HEK293 (cell line): ENCODE data around the gene EPHA6.

Source experiments
- CTCF ChIA-PET: fragments of 350-600 bp; formaldehyde crosslinking; extraction: SDS; loops from one replicate; lab custom pipeline; 2021; ENCODE audit warnings: antibody characterized with exemption; lab: Yijun Ruan, JAX
- POLR2A ChIA-PET: fragments of 300-600 bp; formaldehyde crosslinking; extraction: SDS; loops from one replicate; lab custom pipeline; 2020; ENCODE audit warnings: antibody characterized with exemption, inconsistent platforms; lab: Yijun Ruan, JAX
- H3K27ac ChIP-seq: fragments of 200-500 bp; sonication (Bioruptor generic); 2 replicates; pipeline ENCODE4 v1.5.1; 2014; ENCODE audit warnings: low read depth, low read length, control low read depth, inconsistent platforms; ENCODE audit errors: extremely low read depth
- H3K36me3 ChIP-seq, 2 experiments: fragments of 200-500 bp in 1 of 2; sonication (Bioruptor generic) in 1 of 2; 1 replicate in 1 of 2; 2 replicates in 1 of 2; pipeline ENCODE4 v1.5.1; 2014 to 2017; ENCODE audit warnings: inconsistent platforms in 2 of 2, low read length in 2 of 2; ENCODE audit not compliant: control insufficient read depth in 2 of 2, insufficient read depth in 1 of 2
- H3K4me1 ChIP-seq: fragments of 200-500 bp; sonication (Bioruptor generic); 2 replicates; pipeline ENCODE4 v1.5.1; 2014; ENCODE audit warnings: mild to moderate bottlenecking, low read length, inconsistent platforms; ENCODE audit not compliant: control insufficient read depth, insufficient read depth
- H3K4me3 ChIP-seq: 2 replicates; pipeline ENCODE4 v1.5.1; 2011; ENCODE audit warnings: low read depth, mild to moderate bottlenecking, control low read depth, low read length, moderate library complexity
- H3K9me3 ChIP-seq: fragments of 200-500 bp; sonication (Bioruptor generic); 2 replicates; pipeline ENCODE4 v1.5.1; 2014; ENCODE audit warnings: low read depth, low read length, inconsistent platforms; ENCODE audit not compliant: control insufficient read depth, insufficient read depth
- AEBP2 ChIP-seq: fragments of 450-650 bp; formaldehyde crosslinking; IDR thresholded peaks from 2 replicates; pipeline ENCODE4 v1.5.1; 2016; ENCODE audit warnings: missing biosample characterization, missing genetic modification characterization, borderline replicate concordance
- GLI2 ChIP-seq: fragments of 450-650 bp; formaldehyde crosslinking; IDR thresholded peaks from 2 replicates; pipeline ENCODE4; 2017; ENCODE audit warnings: missing biosample characterization, missing genetic modification characterization, low read depth, borderline replicate concordance
- KLF16 ChIP-seq: fragments of 450-650 bp; formaldehyde crosslinking; IDR thresholded peaks from 2 replicates; pipeline ENCODE4 v1.5.1; 2017; ENCODE audit warnings: missing biosample characterization, missing genetic modification characterization
- RBAK ChIP-seq: fragments of 450-650 bp; formaldehyde crosslinking; IDR thresholded peaks from 2 replicates; pipeline ENCODE4 v1.5.1; 2016; ENCODE audit warnings: missing biosample characterization, missing genetic modification characterization
- SALL2 ChIP-seq: fragments of 450-650 bp; formaldehyde crosslinking; IDR thresholded peaks from 2 replicates; pipeline ENCODE4 v1.5.0; 2017; ENCODE audit warnings: missing biosample characterization, mild to moderate bottlenecking, missing genetic modification characterization, borderline replicate concordance
- SCRT1 ChIP-seq: fragments of 450-650 bp; formaldehyde crosslinking; IDR thresholded peaks from 2 replicates; pipeline ENCODE4 v1.5.1; 2016; ENCODE audit warnings: missing biosample characterization, missing genetic modification characterization, borderline replicate concordance
- ZBTB17 ChIP-seq: fragments of 450-650 bp; formaldehyde crosslinking; IDR thresholded peaks from 2 replicates; pipeline ENCODE4 v1.5.1; 2016; ENCODE audit warnings: missing biosample characterization, missing genetic modification characterization
- ZBTB8A ChIP-seq: fragments of 450-650 bp; formaldehyde crosslinking; IDR thresholded peaks from 2 replicates; pipeline ENCODE4 v1.5.1; 2016; ENCODE audit warnings: missing biosample characterization, missing genetic modification characterization
- ZEB2 ChIP-seq: fragments of 450-650 bp; formaldehyde crosslinking; IDR thresholded peaks from 2 replicates; pipeline ENCODE4 v1.5.1; 2016; ENCODE audit warnings: missing biosample characterization, missing genetic modification characterization
- ZNF138 ChIP-seq: fragments of 450-650 bp; formaldehyde crosslinking; IDR thresholded peaks from 2 replicates; pipeline ENCODE4 v1.5.1; 2016; ENCODE audit warnings: missing biosample characterization, missing genetic modification characterization, borderline replicate concordance
- ZNF280D ChIP-seq: fragments of 450-650 bp; formaldehyde crosslinking; IDR thresholded peaks from 2 replicates; pipeline ENCODE4 v1.5.1; 2016; ENCODE audit warnings: missing biosample characterization, missing genetic modification characterization
- ZNF341 ChIP-seq: fragments of 450-650 bp; formaldehyde crosslinking; IDR thresholded peaks from 2 replicates; pipeline ENCODE4; 2016; ENCODE audit warnings: low read depth, missing biosample characterization, missing genetic modification characterization
- ZNF404 ChIP-seq: fragments of 450-650 bp; formaldehyde crosslinking; IDR thresholded peaks from 2 replicates; pipeline ENCODE4 v1.5.1; 2017; ENCODE audit warnings: missing biosample characterization, missing genetic modification characterization
- ZNF426 ChIP-seq: fragments of 450-650 bp; formaldehyde crosslinking; IDR thresholded peaks from 2 replicates; pipeline ENCODE4 v1.5.1; 2017; ENCODE audit warnings: missing biosample characterization, missing genetic modification characterization, mild to moderate bottlenecking, inconsistent platforms, moderate library complexity
- ZNF580 ChIP-seq: fragments of 450-650 bp; formaldehyde crosslinking; IDR thresholded peaks from 2 replicates; pipeline ENCODE4 v1.5.1; 2016; ENCODE audit warnings: missing biosample characterization, missing genetic modification characterization
- ZNF692 ChIP-seq: fragments of 450-650 bp; formaldehyde crosslinking; IDR thresholded peaks from 2 replicates; pipeline ENCODE4 v1.5.1; 2016; ENCODE audit warnings: missing biosample characterization, missing genetic modification characterization
- ZNF843 ChIP-seq: fragments of 450-650 bp; formaldehyde crosslinking; IDR thresholded peaks from 2 replicates; pipeline ENCODE4 v1.5.1; 2016; ENCODE audit warnings: missing biosample characterization, missing genetic modification characterization
- ZSCAN4 ChIP-seq: fragments of 450-650 bp; formaldehyde crosslinking; IDR thresholded peaks from 2 replicates; pipeline ENCODE4 v1.5.1; 2017; ENCODE audit warnings: missing biosample characterization, missing genetic modification characterization
- TF ChIP-seq, protein P1 (sequence below): fragments of 450-650 bp; formaldehyde crosslinking; IDR thresholded peaks from 2 replicates; pipeline ENCODE4 v1.5.1; 2017; ENCODE audit warnings: missing biosample characterization, mild to moderate bottlenecking, missing genetic modification characterization, moderate library complexity
- TF ChIP-seq, protein P2 (sequence below): fragments of 450-650 bp; formaldehyde crosslinking; IDR thresholded peaks from 2 replicates; pipeline ENCODE4 v1.5.0; 2017; ENCODE audit warnings: missing biosample characterization, missing genetic modification characterization, borderline replicate concordance
- TF ChIP-seq, protein P3 (sequence below): fragments of 450-650 bp; formaldehyde crosslinking; IDR thresholded peaks from 2 replicates; pipeline ENCODE4 v1.5.1; 2016; ENCODE audit warnings: missing biosample characterization, missing genetic modification characterization, low read depth

EPHA6 gene

GRCh38 chr3:97764407-97765238 is 950.2 kb downstream of the EPHA6 start, which contains the start of gene ARL6:
TSS of gene ARL6 (plus strand) at chr3:97764758. CDS start at chr3:97768108, 3,350 bp downstream.
- H3K9me3 ChIP-seq: no peaks in the 10 kb centered on the region
- POLR2A ChIA-PET: interaction anchor here (0.8 to 1.4 kb wide), 3 partner anchors 8 to 369 kb away, joined by 3 to 4 read pairs (median 3); partner anchors contain the start of gene CRYBG3
- peaks cover 0 to 3% of the 10 kb centered on the region in 2 experiments; a peak in 1 of 3 replicates for H3K36me3 ChIP-seq
- peaks cover 7% of the 10 kb centered on the region for H3K4me1 ChIP-seq
- H3K4me3 ChIP-seq: peak within 1 kb of the TSS; percentile 82
- H3K27ac ChIP-seq: peak within 1 kb of the TSS; percentile 70
- CTCF ChIA-PET: interaction anchor here (0.6 to 0.9 kb wide), 5 partner anchors 16 to 1702 kb away, joined by 3 to 4 read pairs (median 3); no protein-coding TSS in a partner anchor
- TF ChIP-seq ZNF404 (tag by site-specific recombination) (no peak), ZNF580 (tag by site-specific recombination) (no peak), ZSCAN4 (tag by site-specific recombination) (peak; percentile 83), ZNF692 (tag by site-specific recombination) (no peak), RBAK (tag by site-specific recombination) (no peak), ZEB2 (tag by site-specific recombination) (peak; percentile 28; the same call in 1 of the 2 replicates), ZNF280D (no peak), SALL2 (tag by site-specific recombination) (no peak), GLI2 (no peak), KLF16 (tag by site-specific recombination) (no peak), ZNF138 (tag by site-specific recombination) (no peak), ZBTB17 (tag by site-specific recombination) (peak; percentile 95), ZBTB8A (tag by site-specific recombination) (peak; percentile 30; the same call in 1 of the 2 replicates), AEBP2 (tag by site-specific recombination) (no peak), SCRT1 (tag by site-specific recombination) (peak; percentile 33; the same call in 1 of the 2 replicates), ZNF426 (no peak), ZNF843 (tag by site-specific recombination) (no peak), ZNF341 (tag by site-specific recombination) (peak; percentile 83)
- TF ChIP-seq, protein P1, sequence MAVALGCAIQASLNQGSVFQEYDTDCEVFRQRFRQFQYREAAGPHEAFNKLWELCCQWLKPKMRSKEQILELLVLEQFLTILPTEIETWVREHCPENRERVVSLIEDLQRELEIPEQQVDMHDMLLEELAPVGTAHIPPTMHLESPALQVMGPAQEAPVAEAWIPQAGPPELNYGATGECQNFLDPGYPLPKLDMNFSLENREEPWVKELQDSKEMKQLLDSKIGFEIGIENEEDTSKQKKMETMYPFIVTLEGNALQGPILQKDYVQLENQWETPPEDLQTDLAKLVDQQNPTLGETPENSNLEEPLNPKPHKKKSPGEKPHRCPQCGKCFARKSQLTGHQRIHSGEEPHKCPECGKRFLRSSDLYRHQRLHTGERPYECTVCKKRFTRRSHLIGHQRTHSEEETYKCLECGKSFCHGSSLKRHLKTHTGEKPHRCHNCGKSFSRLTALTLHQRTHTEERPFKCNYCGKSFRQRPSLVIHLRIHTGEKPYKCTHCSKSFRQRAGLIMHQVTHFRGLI: no peak
- TF ChIP-seq, protein P2, sequence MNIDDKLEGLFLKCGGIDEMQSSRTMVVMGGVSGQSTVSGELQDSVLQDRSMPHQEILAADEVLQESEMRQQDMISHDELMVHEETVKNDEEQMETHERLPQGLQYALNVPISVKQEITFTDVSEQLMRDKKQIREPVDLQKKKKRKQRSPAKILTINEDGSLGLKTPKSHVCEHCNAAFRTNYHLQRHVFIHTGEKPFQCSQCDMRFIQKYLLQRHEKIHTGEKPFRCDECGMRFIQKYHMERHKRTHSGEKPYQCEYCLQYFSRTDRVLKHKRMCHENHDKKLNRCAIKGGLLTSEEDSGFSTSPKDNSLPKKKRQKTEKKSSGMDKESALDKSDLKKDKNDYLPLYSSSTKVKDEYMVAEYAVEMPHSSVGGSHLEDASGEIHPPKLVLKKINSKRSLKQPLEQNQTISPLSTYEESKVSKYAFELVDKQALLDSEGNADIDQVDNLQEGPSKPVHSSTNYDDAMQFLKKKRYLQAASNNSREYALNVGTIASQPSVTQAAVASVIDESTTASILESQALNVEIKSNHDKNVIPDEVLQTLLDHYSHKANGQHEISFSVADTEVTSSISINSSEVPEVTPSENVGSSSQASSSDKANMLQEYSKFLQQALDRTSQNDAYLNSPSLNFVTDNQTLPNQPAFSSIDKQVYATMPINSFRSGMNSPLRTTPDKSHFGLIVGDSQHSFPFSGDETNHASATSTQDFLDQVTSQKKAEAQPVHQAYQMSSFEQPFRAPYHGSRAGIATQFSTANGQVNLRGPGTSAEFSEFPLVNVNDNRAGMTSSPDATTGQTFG: no peak
- TF ChIP-seq, protein P3, sequence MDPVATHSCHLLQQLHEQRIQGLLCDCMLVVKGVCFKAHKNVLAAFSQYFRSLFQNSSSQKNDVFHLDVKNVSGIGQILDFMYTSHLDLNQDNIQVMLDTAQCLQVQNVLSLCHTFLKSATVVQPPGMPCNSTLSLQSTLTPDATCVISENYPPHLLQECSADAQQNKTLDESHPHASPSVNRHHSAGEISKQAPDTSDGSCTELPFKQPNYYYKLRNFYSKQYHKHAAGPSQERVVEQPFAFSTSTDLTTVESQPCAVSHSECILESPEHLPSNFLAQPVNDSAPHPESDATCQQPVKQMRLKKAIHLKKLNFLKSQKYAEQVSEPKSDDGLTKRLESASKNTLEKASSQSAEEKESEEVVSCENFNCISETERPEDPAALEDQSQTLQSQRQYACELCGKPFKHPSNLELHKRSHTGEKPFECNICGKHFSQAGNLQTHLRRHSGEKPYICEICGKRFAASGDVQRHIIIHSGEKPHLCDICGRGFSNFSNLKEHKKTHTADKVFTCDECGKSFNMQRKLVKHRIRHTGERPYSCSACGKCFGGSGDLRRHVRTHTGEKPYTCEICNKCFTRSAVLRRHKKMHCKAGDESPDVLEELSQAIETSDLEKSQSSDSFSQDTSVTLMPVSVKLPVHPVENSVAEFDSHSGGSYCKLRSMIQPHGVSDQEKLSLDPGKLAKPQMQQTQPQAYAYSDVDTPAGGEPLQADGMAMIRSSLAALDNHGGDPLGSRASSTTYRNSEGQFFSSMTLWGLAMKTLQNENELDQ: no peak
